GM19238 (cell line): ENCODE results near the gene OSBPL10.

Source experiments
- DNase-seq: peaks from one replicate; pipeline ENCODE4 v3.0.0; 2011; ENCODE audit warnings: low spot score; ENCODE audit not compliant: insufficient read length

Gene OSBPL10

GRCh38 chr3:31858439-31858838 lies 122.6 kb downstream of the OSBPL10 start:
- DNase-seq: no peak

DNA sequence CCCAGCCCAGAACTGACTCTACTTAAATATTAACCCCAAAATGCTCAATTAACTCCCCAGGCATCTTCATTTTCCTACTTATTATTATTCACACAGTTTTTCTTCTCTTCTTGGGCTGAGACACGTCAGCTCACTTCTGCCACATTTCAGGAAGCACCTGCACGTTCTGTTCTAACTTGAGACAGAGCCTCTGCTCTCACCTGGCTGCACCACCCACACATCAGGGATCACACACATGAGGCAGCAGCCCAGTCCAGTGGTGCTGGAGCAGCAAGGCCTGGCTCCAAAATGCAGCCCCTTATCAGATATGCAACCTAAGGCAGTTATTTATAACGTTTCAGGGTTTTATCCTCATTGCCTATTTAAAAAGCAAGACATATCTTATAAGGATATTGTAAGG lies 127.5 kb downstream of the OSBPL10 start:
- DNase-seq: no peak

GRCh38 chr3:31851278-31851677 lies 129.8 kb downstream of the OSBPL10 start:
- no peak for DNase-seq

DNA sequence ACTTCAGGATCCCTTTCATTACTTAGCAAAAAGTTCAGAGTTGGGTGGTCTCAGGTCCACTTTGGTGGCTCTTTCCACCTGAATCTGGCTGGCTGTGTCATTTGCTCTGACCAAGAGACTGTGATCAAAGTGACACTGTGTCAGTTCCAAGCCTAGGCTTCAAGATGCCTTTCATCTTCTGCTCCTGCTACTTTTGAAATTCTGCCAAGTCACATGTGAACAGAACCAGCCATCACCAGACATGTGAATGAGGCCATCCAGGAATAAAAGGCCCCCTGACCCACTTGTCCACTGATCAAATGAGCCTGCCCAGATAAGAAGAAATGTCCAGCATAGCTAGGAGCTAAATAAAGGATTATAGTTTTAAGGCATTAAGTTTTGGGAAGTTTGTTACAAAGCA lies 132.2 kb downstream of the OSBPL10 start:
- no peak for DNase-seq

GRCh38 chr3:31848163-31848818 lies 132.8 kb downstream of the OSBPL10 start:
- no peak for DNase-seq

DNA sequence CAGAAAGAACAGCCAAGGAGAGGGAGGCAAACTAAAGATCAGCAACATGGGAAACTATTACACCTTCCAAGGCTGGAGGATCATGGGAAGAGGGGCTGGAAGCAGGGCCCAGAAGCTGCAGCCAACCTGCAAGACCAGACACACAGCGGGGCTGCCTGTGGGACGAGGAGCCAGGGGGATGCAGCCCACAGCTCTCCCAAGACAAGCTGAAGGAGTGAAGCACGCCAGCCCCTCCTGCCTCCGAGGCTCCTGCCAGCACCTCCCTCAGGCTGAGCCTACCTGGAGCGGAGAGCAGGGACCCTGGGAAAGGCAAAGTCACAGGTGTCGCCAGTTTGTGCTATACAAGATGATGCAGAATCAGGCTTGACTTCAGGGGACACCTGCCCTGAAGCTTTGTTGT lies 133.3 kb downstream of the OSBPL10 start:
- DNase-seq: no peak

GRCh38 chr3:31841515-31841914 lies 139.5 kb downstream of the OSBPL10 start:
- no peak for DNase-seq

- DNase-seq: no peak
Observed at GRCh38 chr3:31840252-31840651, 140.8 kb downstream of the OSBPL10 start.

DNA sequence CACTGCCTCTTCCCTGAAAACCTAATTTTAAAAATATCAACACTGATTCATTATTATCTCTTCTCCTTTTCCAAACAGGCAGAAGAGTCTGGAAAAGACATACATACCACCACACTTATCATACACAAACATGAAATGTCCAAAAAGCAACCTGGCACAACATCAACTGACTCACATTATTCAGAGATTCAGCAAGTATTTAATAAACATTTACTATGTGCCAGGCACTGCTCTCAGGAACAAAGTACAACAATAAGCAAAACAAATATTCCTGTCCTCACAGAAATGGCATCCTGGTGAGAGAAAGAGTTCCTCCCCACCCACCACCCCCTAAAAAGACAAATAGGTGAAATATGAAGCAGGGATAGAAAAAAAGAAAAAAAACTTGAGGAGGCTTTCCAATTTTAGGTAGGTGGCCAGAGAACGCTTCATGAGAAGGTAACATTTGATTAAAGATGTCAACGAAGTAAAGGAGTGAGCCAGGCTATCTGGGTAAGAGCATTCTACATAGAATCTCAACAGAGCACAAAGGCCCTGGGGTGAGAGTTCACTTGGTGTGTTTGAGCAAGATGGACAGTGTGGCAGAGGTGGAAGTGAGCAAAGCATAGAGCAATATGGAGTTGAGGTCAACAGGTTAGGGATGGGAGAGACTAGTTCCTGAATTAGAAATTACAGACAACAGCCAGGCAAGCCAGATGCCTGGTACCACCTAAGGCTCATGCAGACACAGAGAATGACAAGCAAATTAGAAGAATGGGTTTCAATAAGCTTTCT lies 141.7 kb downstream of the OSBPL10 start:
- no peak for DNase-seq

DNA sequence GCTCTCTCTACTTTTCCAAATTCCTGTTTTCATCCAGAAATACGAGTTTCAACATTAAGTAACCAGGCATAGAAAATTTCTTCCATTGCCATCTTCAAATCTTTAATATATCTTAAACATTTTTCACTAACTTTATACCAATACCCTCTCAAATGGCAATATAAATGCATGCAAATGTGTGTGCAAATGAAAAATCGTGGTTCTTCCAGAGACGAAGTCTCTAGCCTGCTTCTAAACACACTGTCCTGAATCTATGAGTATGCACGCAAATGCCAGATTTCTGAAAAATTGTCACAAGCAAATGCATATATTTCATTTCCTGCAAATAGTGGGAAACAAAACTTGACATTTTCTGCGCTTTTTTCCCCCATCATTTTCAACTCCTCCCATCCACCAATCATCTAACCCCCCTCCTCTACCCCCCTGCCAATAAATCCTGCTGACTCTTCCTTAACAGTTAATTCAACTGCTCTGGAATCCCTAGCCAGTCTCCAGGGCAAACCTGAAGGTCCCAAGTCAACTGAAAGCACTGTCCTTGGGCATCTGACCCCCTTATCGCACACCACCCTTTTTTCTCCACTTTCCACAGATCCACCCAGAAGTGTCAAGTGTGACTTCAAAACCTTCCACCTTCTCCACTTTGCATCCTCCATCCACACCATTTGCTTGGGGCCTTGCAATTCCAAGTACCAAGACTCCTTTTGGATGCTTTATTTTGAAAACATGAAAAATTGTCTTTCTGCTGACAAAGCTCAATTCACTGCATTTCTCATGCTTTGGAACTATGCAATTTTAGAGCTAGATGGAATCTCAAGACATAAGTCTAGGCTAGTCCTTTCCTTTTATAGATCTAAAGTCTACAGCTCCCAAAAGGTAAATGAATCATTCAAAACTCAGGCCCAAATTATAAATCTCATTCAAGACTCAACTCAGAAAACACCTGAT lies 144.7 kb downstream of the OSBPL10 start:
- DNase-seq: no peak

- no peak for DNase-seq
Observed at GRCh38 chr3:31833391-31834190, 147.5 kb downstream of the OSBPL10 start.

GRCh38 chr3:31832551-31832950 lies 148.5 kb downstream of the OSBPL10 start:
- no peak for DNase-seq

DNA sequence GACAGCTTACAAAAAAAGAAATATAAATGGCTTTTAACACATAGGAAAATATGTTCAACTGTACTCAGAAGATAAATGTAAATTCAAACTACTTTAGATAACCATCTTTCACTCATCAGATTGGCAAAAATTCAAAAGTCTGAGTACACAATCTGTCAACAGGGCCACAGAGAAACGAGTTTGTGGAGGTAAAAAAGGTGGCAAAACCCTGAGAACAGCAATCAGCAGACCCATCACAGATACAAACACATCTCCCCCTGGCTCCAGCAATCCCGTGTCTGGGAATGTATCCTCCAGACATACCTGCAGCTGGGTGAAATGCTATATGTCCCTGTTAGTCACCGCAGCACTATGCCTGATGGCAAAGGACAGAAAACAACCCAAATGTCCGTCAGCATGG lies 149.5 kb downstream of the OSBPL10 start:
- DNase-seq: no peak

GRCh38 chr3:31829826-31830426 lies 151.1 kb downstream of the OSBPL10 start:
- DNase-seq: no peak

- DNase-seq: no peak
Observed at GRCh38 chr3:31829010-31829409, 152.1 kb downstream of the OSBPL10 start.

DNA sequence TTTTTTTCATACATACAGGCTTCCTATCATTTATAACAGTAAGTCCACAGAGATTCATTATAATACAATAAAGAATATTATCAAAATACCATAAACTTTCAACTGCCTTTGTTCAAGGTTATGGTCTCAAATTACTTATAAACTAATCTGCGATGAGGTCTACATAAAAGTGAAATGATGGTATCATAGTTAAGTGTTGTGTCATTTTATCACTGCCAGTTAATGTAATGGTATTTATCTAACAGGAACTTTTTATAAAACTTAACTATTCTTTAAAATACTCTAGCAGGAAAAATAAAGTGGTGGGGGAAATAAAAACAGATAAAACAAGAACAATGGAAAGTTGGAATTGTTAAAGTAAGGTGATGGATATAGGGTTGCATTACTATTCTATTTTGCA lies 153.1 kb downstream of the OSBPL10 start:
- no peak for DNase-seq

DNA sequence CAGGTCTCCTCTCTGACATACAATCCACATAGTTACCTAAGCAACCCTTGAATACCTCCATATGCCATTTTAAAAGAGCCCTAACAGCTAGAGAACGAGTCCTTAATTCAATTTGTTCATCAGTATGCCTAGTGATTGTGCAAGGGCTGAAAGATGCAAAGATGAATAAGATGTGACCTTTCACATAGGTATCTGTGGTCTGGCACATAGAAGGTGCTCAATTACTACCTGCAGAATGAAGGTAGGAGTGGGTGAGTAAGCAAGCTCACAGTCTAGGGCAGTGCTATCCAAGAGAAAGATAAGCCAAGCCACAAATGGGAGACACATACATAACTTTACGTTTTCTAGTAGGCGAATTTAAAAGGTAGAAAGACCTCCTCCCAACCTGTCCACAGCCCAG lies 157.9 kb downstream of the OSBPL10 start:
- DNase-seq: no peak

DNA sequence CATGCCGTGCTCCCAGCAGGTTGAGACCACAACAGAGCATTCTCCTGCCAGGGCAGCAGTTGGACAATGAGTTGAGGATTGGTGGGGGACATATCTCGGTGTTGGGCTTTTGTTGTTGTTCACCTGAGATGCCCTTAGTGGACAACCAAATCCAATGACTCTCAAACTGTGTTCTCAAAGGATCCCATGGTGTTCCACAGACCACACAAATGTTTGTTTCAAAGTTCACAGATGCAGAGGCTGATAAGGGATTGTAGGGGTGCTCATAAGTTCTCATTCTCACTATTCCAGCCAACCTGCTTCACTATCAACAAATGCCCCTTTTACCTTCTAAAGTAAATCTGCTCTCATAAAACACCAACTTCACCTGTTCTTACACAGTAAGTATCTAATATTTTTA lies 159.9 kb downstream of the OSBPL10 start:
- no peak for DNase-seq

DNA sequence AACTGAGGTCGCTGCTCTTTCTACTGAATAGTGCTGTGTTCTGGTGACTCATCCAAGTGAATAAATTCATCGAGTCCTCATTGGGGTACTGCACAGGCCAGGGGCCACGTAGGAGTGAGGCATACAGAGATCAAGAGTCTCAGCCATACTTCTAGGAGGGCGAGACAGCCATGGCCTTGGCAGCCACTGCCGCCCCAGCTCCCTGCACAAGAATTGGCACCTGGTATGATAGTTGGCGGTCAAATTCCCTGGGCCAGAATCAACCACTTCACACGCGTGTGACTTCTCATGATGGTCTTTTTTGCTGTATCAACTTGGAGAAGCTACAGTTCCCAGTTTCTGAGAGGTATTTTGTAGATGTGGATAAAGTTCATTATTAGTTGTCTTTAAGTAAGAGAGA lies 161.6 kb downstream of the OSBPL10 start:
- no peak for DNase-seq

DNA sequence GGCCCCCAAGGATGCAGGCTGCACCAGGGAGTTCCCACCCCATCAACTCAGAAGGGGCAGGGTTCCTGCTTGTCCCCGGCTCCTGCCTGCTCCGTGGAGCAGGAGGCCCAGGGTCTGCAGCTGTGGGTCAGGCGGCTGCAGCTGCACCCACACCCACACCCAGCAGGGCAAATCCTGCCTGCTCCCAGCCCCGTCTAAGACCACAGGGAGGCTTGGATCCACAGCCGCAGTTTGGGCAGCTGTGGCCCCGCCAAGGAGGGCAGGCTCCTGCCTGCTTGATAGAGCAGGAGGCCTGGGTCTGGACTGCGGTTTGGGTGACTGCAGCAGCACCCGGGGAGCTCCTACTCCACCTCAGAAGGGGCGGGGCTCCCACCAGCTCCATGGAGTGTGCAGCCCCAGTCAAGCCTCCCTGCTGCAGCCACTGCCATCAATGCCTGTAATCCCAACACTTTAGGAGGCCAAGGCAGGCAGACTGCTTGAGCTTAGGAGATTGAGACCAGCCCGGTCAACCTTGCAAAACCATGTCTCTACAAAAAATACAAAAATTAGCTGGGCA lies 163.6 kb downstream of the OSBPL10 start:
- DNase-seq: no peak
